Mesothelial cell of epicardium (in vitro differentiated cells): ENCODE results near the gene ZRANB1. TPM values are rescaled to one million over a fixed set of nuclear protein-coding genes. Genes with fewer than 3 reads are reported as not detected.

Experiments used
- DNase-seq, 2 experiments: peaks; one replicate each; pipeline ENCODE4 v3.0.0; 2021; ENCODE audit warnings: low spot score in 2 of 2; ENCODE audit not compliant: unreplicated experiment in 2 of 2
- H3K27ac Mint-ChIP-seq: 2 replicates; pipeline ENCODE4 v1.8.0; 2021; ENCODE audit warnings: mixed read lengths
- H3K27me3 Mint-ChIP-seq: 2 replicates; pipeline ENCODE4 v1.8.0; 2021; ENCODE audit warnings: low read depth, mixed read lengths
- H3K36me3 Mint-ChIP-seq: 2 replicates; pipeline ENCODE4 v1.8.0; 2021; ENCODE audit warnings: mixed read lengths
- H3K4me1 Mint-ChIP-seq: 2 replicates; pipeline ENCODE4 v1.8.0; 2021; ENCODE audit warnings: mixed read lengths
- H3K4me3 Mint-ChIP-seq: 2 replicates; pipeline ENCODE4 v1.8.0; 2021; ENCODE audit warnings: mild to moderate bottlenecking, moderate library complexity, mixed read lengths
- H3K9me3 Mint-ChIP-seq: 2 replicates; pipeline ENCODE4 v1.8.0; 2021; ENCODE audit warnings: mixed read lengths
- CTCF ChIP-seq: fragments of 200-600 bp; sonication (generic); IDR thresholded peaks from one replicate; pipeline ENCODE4 v1.5.0; 2021; ENCODE audit warnings: antibody characterized with exemption; ENCODE audit not compliant: unreplicated experiment
- total RNA-seq: library from RNA; stranded (reverse); gene quantifications from 3 replicates; pipeline ENCODE4 v1.2.1, GENCODE V29; 2021

Gene ZRANB1
- total RNA-seq, 1 donor from 2014 or later: 30.8 TPM

- Mint-ChIP-seq H3K4me3 (no peak overlapping the region), H3K27ac (no peak overlapping the region), H3K9me3 (no peaks in the 10 kb centered on the region), H3K4me1 (no peaks in the 10 kb centered on the region), H3K27me3 (peaks cover 9% of the 10 kb centered on the region), H3K36me3 (no peaks in the 10 kb centered on the region)
- TF ChIP-seq CTCF: no peak
- no peak for DNase-seq
Measured at GRCh38 chr10:124902462-124902861, 39.5 kb upstream of the ZRANB1 start.

- no peak for DNase-seq
- H3K9me3 Mint-ChIP-seq: no peaks in the 10 kb centered on the region
- H3K4me3 Mint-ChIP-seq: no peak overlapping the region
- H3K27ac Mint-ChIP-seq: no peak overlapping the region
- no peaks in the 10 kb centered on the region for H3K36me3 Mint-ChIP-seq
- peaks cover 6% of the 10 kb centered on the region for H3K27me3 Mint-ChIP-seq
- no peaks in the 10 kb centered on the region for H3K4me1 Mint-ChIP-seq
- TF ChIP-seq CTCF: no peak
Measured at GRCh38 chr10:124903111-124903510, 38.8 kb upstream of the ZRANB1 start.

GRCh38 chr10:124904796-124905195, 37.1 kb upstream of the ZRANB1 start:
- peaks cover 2% of the 10 kb centered on the region for H3K27me3 Mint-ChIP-seq
- no peak overlapping the region for H3K4me3 Mint-ChIP-seq
- no peaks in the 10 kb centered on the region for H3K36me3 Mint-ChIP-seq
- no peak for DNase-seq
- H3K4me1 Mint-ChIP-seq: no peaks in the 10 kb centered on the region
- H3K27ac Mint-ChIP-seq: no peak overlapping the region
- no peak for TF ChIP-seq CTCF
- no peaks in the 10 kb centered on the region for H3K9me3 Mint-ChIP-seq

GRCh38 chr10:124906551-124907001, 35.3 kb upstream of the ZRANB1 start:
- Mint-ChIP-seq H3K27me3 (peaks cover 11% of the 10 kb centered on the region), H3K36me3 (no peaks in the 10 kb centered on the region), H3K4me1 (peaks cover 4% of the 10 kb centered on the region), H3K27ac (no peak overlapping the region), H3K4me3 (no peak overlapping the region), H3K9me3 (no peaks in the 10 kb centered on the region)
- no peak for DNase-seq
- TF ChIP-seq CTCF: no peak

GRCh38 chr10:124909563-124909962, 32.4 kb upstream of the ZRANB1 start:
- no peak overlapping the region for H3K4me3 Mint-ChIP-seq
- H3K4me1 Mint-ChIP-seq: peaks cover 9% of the 10 kb centered on the region
- DNase-seq: no peak
- no peak for TF ChIP-seq CTCF
- no peaks in the 10 kb centered on the region for H3K36me3 Mint-ChIP-seq
- H3K27me3 Mint-ChIP-seq: peaks cover 17% of the 10 kb centered on the region
- H3K9me3 Mint-ChIP-seq: no peaks in the 10 kb centered on the region
- H3K27ac Mint-ChIP-seq: no peak overlapping the region
